RWPE2 (cell line): ENCODE results near the gene TSPAN12.
"Not testable (repeated sequence)": the region's sequence is repeated elsewhere in the genome, so short reads cannot be mapped to it uniquely, and the experiment has no call there.

Experiments used
- ATAC-seq: fragments of 200-7000 bp; cut with Tn5 transposase; 3 replicates; pipeline ENCODE4 v1.9.1; 2021; ENCODE audit warnings: low read depth
- DNase-seq: peaks from one replicate; pipeline ENCODE4 v3.0.0-alpha.2; 2020; ENCODE audit warnings: low spot score
- H3K27ac ChIP-seq: fragments of 450-650 bp; 2 replicates; pipeline ENCODE4 v1.5.1; 2017; ENCODE audit warnings: mild to moderate bottlenecking; ENCODE audit not compliant: poor library complexity, severe bottlenecking
- H3K27me3 ChIP-seq: fragments of 250-450 bp; sonication (Bioruptor Pico); 2 replicates; pipeline ENCODE4 v1.5.1; 2021; ENCODE audit warnings: mild to moderate bottlenecking, moderate library complexity; ENCODE audit not compliant: insufficient read depth, poor library complexity, severe bottlenecking
- H3K36me3 ChIP-seq: fragments of 250-450 bp; sonication (Bioruptor Pico); 2 replicates; pipeline ENCODE4 v1.5.1; 2020; ENCODE audit warnings: low read depth, mild to moderate bottlenecking, moderate library complexity
- H3K4me1 ChIP-seq: fragments of 250-450 bp; sonication (Bioruptor Pico); 2 replicates; pipeline ENCODE4 v1.5.1; 2021; ENCODE audit warnings: mild to moderate bottlenecking, moderate library complexity; ENCODE audit not compliant: insufficient read depth, poor library complexity, severe bottlenecking
- H3K4me3 ChIP-seq: fragments of 250-450 bp; sonication (Bioruptor Pico); 2 replicates; pipeline ENCODE4 v1.5.1; 2021; ENCODE audit warnings: mild to moderate bottlenecking, moderate library complexity; ENCODE audit not compliant: severe bottlenecking
- H3K9me3 ChIP-seq: fragments of 250-450 bp; sonication (Bioruptor Pico); 2 replicates; pipeline ENCODE4 v1.5.1; 2021; ENCODE audit warnings: mild to moderate bottlenecking, moderate library complexity; ENCODE audit not compliant: severe bottlenecking
- CTCF ChIP-seq: fragments of 450-650 bp; IDR thresholded peaks from one replicate; pipeline ENCODE4 v1.5.1; 2017; ENCODE audit warnings: mild to moderate bottlenecking, moderate library complexity; ENCODE audit not compliant: poor library complexity, severe bottlenecking

The TSPAN12 gene

GRCh38 chr7:120857588-120858573 is at the start of gene TSPAN12:
TSS of gene TSPAN12 (minus strand) at chr7:120858144. CDS start at chr7:120856763, 1,381 bp downstream.
- H3K36me3 ChIP-seq = no peaks in the 10 kb centered on the region
- no peaks in the 10 kb centered on the region for H3K4me1 ChIP-seq
- peak within 1 kb of the TSS; percentile 68 for H3K4me3 ChIP-seq
- DNase-seq (peak; percentile 61), ATAC-seq (peak; percentile 85)
- peak; percentile 68 for TF ChIP-seq CTCF
- H3K27me3 ChIP-seq = peaks cover 23% of the 10 kb centered on the region
- no peak within 1 kb of the TSS for H3K27ac ChIP-seq
- H3K9me3 ChIP-seq = no peaks in the 10 kb centered on the region

DNA sequence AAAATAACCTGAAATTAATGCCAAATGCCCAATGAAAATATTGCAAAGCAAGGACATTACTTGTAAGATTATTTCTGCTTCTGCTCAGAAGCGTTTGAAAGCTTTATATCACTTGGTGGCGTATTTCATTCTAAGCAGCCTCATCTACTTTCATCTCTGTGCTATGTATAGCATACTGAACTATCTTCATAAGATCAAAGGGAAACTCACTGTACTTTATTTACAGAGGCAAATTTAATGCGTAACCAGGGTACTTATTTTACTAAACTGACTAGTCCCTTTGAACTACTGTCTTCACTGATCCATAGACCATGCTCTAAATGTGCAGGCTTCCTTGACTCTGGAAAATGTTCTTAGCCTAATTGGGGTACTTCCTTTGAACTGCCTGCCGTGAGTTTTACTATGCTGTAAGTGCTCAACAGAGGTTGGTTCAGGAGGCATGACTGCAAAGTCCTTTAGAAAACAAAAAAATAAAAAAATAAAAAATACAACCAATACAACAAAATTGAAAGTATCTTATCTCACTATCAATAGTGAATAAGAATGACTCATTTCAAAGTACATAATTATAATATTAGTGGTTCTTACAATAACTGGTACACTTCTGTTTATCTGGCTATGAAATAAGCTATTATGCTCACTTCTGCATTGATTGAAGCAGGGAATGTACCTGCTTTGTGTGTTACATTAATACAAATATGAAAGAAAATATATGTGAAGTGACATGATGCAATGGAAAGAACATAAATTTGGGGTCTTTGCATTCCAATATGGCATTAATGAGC is 41.0 kb upstream of the TSPAN12 start:
- no peak for DNase-seq
- no peak for ATAC-seq
- Histone ChIP-seq H3K4me1 (no peaks in the 10 kb centered on the region), H3K4me3 (no peak overlapping the region), H3K27me3 (no peaks in the 10 kb centered on the region), H3K9me3 (no peaks in the 10 kb centered on the region), H3K36me3 (no peaks in the 10 kb centered on the region), H3K27ac (no peak overlapping the region)
- TF ChIP-seq CTCF = no peak

GRCh38 chr7:120895253-120895652 is 37.3 kb upstream of the TSPAN12 start:
- not testable (repeated sequence) for H3K27me3 ChIP-seq, H3K4me1 ChIP-seq, DNase-seq, H3K36me3 ChIP-seq, H3K4me3 ChIP-seq, ATAC-seq, H3K9me3 ChIP-seq, H3K27ac ChIP-seq

DNA sequence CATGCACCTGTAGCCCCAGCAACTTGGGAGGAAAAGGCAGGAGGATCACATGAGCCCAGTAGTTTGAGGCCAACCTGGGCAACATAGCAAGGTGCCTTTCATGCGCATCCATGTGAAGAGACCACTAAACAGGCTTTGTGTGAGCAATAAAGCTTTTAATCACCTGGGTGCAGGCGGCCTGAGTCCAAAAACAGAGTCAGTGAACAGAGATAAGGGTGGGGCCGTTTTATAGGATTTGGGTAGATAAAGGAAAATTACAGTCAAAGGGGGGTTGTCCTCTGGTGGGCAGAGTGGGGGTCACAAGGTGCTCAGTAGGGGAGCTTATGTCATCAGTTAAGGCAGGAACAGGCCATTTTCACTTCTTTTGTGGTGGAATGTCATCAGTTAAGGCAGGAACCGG is 27.7 kb upstream of the TSPAN12 start:
- not testable (repeated sequence) for H3K27me3 ChIP-seq, ATAC-seq, H3K36me3 ChIP-seq, H3K4me1 ChIP-seq, H3K27ac ChIP-seq, H3K4me3 ChIP-seq, DNase-seq, H3K9me3 ChIP-seq

DNA sequence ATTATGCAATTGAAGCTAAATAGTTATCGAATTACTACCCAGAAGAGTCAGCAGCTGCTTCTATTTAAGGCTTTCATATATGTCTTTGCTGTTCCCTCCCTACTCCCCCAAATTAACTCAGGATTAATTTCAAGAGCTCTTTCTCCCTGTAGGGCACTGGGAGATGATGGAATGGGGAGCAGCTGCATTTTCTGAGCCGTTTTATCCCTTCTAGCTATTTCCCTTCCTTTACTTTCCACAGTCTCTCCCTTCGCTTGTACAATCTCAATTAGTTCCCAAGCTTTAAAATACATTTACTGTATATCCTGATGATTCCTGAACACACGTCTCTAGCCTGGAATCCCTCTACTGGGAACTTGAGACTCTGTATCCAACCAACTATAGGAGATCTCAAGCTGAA is 19.8 kb upstream of the TSPAN12 start:
- Histone ChIP-seq H3K9me3 (no peaks in the 10 kb centered on the region), H3K36me3 (no peaks in the 10 kb centered on the region), H3K27ac (no peak overlapping the region), H3K4me3 (no peak overlapping the region), H3K4me1 (no peaks in the 10 kb centered on the region), H3K27me3 (no peaks in the 10 kb centered on the region)
- ATAC-seq (no peak), DNase-seq (no peak)
- TF ChIP-seq CTCF = no peak
